GM21786 (cell line): Measurements from ENCODE around the gene PRSS35.
"Not testable (repeated sequence)": the region's sequence is repeated elsewhere in the genome, so short reads cannot be mapped to it uniquely, and the experiment has no call there.

Experiments
- ATAC-seq: cut with Tn5 transposase; IDR thresholded peaks from one replicate; pipeline ENCODE4 v1.9.1; 2021; ENCODE audit not compliant: unreplicated experiment

PRSS35 gene

GRCh38 chr6:83511901-83512681 lies at the start of gene PRSS35:
PRSS35 (plus strand) TSS chr6:83512534; CDS start chr6:83523442, 10,908 bp downstream.
- peak; percentile 50 for ATAC-seq

- no peak for ATAC-seq
Measured at GRCh38 chr6:83463886-83464285, 48.4 kb upstream of the PRSS35 start.

- ATAC-seq = no peak
Measured at GRCh38 chr6:83464381-83465140, 47.8 kb upstream of the PRSS35 start.

- no peak for ATAC-seq
Measured at GRCh38 chr6:83466328-83466727, 46.0 kb upstream of the PRSS35 start.

- ATAC-seq = no peak
Measured at GRCh38 chr6:83467620-83468036, 44.7 kb upstream of the PRSS35 start.

- no peak for ATAC-seq
Measured at GRCh38 chr6:83470001-83470400, 42.3 kb upstream of the PRSS35 start.

GRCh38 chr6:83470587-83470986 lies 41.7 kb upstream of the PRSS35 start:
- ATAC-seq = no peak

GRCh38 chr6:83472767-83473166 lies 39.6 kb upstream of the PRSS35 start:
- ATAC-seq = no peak

GRCh38 chr6:83474309-83474708 lies 38.0 kb upstream of the PRSS35 start:
- ATAC-seq = no peak

- ATAC-seq = no peak
Measured at GRCh38 chr6:83476971-83477370, 35.4 kb upstream of the PRSS35 start.

- no peak for ATAC-seq
Measured at GRCh38 chr6:83479389-83479788, 32.9 kb upstream of the PRSS35 start.

GRCh38 chr6:83480470-83480869 lies 31.9 kb upstream of the PRSS35 start:
- no peak for ATAC-seq

GRCh38 chr6:83481938-83482337 lies 30.4 kb upstream of the PRSS35 start:
- not testable (repeated sequence) for ATAC-seq

GRCh38 chr6:83488448-83488847 lies 23.9 kb upstream of the PRSS35 start:
- ATAC-seq = no peak

- no peak for ATAC-seq
Measured at GRCh38 chr6:83488861-83489260, 23.5 kb upstream of the PRSS35 start.

GRCh38 chr6:83490217-83490807 lies 22.0 kb upstream of the PRSS35 start:
- ATAC-seq = no peak

- no peak for ATAC-seq
Measured at GRCh38 chr6:83505356-83505755, 7.0 kb upstream of the PRSS35 start.

- ATAC-seq = no peak
Measured at GRCh38 chr6:83509441-83509840, 2.9 kb upstream of the PRSS35 start.

GRCh38 chr6:83510791-83511190 lies 1.5 kb upstream of the PRSS35 start:
- no peak for ATAC-seq

- no peak for ATAC-seq
Measured at GRCh38 chr6:83511266-83511665, 1.1 kb upstream of the PRSS35 start.

- no peak for ATAC-seq
Measured at GRCh38 chr6:83514466-83514865, 2.1 kb downstream of the PRSS35 start.
